HG02571 (cell line): ENCODE measurements around the gene SND1.
A peak's percentile ranks its signal among the peaks of the same experiment; 100 is the strongest.
"Not testable (repeated sequence)": the region's sequence is repeated elsewhere in the genome, so short reads cannot be mapped to it uniquely, and the experiment has no call there.

Source experiments
- ATAC-seq: cut with Tn5 transposase; IDR thresholded peaks from one replicate; pipeline ENCODE4 v1.9.1; 2021; ENCODE audit warnings: mild to moderate bottlenecking, moderate library complexity; ENCODE audit not compliant: unreplicated experiment

The SND1 gene

GRCh38 chr7:127900732-127901685, 249.0 kb downstream of the SND1 start:
- ATAC-seq, result no peak

GRCh38 chr7:127901895-127902703, 250.1 kb downstream of the SND1 start:
- no peak for ATAC-seq

- ATAC-seq, result not testable (repeated sequence)
These were observed 250.8 kb downstream of the SND1 start for GRCh38 chr7:127902753-127903152.

GRCh38 chr7:127903892-127904669, 252.1 kb downstream of the SND1 start:
- no peak for ATAC-seq

- no peak for ATAC-seq
These were observed 252.6 kb downstream of the SND1 start for GRCh38 chr7:127904670-127904985.

GRCh38 chr7:127905021-127905420, 253.0 kb downstream of the SND1 start:
- no peak for ATAC-seq

GRCh38 chr7:127905491-127906330, 253.7 kb downstream of the SND1 start:
- ATAC-seq, result no peak

GRCh38 chr7:127907110-127908040, 255.4 kb downstream of the SND1 start:
- no peak for ATAC-seq

- no peak for ATAC-seq
These were observed 256.6 kb downstream of the SND1 start for GRCh38 chr7:127908430-127909258.

GRCh38 chr7:127909424-127910152, 257.6 kb downstream of the SND1 start:
- ATAC-seq, result no peak

GRCh38 chr7:127910670-127911069, 258.7 kb downstream of the SND1 start:
- ATAC-seq, result no peak

- ATAC-seq, result peak; percentile 85
These were observed 260.0 kb downstream of the SND1 start for GRCh38 chr7:127911968-127912511.

- ATAC-seq, result no peak
These were observed 260.9 kb downstream of the SND1 start for GRCh38 chr7:127912901-127913300.

- ATAC-seq, result no peak
These were observed 261.7 kb downstream of the SND1 start for GRCh38 chr7:127913686-127914085.

GRCh38 chr7:127914693-127915092, 262.7 kb downstream of the SND1 start:
- ATAC-seq, result no peak

- ATAC-seq, result no peak
These were observed 264.7 kb downstream of the SND1 start for GRCh38 chr7:127916735-127917134.

GRCh38 chr7:127918130-127918529, 266.1 kb downstream of the SND1 start:
- no peak for ATAC-seq
